Pericardium fibroblast (primary cell): ENCODE data around the gene ATP13A2. TPM values are rescaled to one million over a fixed set of nuclear protein-coding genes. Genes with fewer than 3 reads are reported as not detected.

Experiments
- total RNA-seq: library from RNA; depleted of rRNA; stranded (reverse); fragments of >200 nt; gene quantifications from 2 replicates; pipeline ENCODE4 v1.2.3, GENCODE V29; 2015

Gene ATP13A2
- 26.8 and 40.1 TPM in 2 replicates for total RNA-seq

DNA sequence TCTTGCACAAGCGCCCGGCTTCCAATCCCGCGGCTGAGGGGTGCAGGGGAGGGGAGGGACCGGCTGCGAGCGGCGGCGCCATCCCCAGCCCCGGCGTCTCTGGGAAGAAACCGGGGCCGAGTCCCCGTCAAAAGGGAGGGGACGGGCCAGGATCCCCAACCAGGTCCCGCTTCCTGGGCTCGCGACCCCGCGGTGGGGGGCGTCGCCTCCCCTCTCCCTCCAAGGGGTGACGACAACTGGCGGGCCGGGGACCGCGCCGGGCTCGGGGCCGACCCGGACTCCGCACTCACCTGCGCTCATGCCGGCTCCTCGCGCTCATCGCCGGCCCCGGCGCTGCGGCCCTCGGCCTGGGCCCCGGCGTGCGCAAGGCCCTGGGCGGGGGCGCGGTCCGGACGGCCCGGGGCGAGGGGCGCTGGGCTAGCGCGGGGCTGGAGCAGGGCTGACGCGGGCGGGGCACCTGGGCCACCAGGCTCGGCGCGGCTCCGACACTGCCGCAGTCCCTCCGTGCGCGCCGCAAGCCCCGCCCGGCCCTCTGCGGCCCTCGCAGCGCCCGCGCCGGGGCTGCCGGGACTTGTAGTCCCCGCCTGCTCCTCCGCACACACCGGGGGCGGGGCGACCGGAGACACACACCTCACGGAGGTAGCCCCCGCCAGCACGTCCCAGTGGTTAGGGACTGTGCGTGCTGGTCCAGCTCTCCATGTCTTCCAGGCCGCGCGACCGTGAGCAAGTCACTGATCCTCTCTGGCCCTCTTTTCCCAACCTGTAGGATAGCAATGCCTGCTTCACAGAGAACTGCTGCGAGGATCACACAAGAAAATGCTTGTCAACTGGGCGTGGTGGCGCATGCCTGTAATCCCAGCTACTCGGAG, at the start of gene ATP13A2:
TSS of gene ATP13A2 (minus strand) at position 490 of the 869 bp plus-strand sequence. CDS start at position 300, 190 bp downstream.

DNA sequence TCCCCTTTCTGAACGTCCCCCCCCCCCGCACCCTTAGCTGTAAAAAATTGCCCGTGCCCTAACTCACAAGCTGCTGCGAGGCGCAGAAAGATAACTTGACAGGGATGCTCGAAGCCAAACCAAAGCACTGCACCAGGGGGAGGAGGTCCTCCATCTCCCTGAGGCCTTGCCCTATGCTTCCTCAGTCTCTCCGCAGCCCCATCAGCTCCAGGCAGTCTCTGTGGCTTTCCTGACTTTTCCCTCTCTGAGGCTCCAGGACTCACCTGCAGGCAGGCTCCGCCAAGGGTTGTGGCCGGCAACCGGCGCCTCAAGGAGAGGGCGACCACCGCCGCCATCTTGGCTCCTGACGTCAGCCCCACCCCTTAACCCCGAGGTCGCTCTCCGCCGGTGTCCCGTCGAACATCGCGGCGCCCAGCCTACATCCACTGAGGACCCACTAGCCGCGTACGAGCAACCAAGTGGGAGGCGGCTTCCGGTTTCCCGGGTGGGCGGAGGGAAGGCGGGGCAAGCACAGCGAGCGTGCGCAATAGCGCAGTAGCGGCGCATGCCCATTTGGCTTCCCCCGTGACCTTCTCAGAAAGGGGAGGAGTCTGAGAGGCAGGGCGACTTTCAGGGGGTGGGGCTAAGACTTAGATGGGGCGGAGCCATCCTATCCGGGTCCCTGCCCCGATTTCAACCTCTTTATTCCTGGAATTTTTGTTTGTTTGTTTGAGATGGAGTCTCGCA, 42.1 kb upstream of the ATP13A2 start, which contains the start of gene SDHB:
TSS of gene SDHB (minus strand) at position 348 of the 726 bp plus-strand sequence. CDS start at position 335, 13 bp downstream.

GRCh38 chr1:16980473-16981268, 31.1 kb downstream of the ATP13A2 start, which contains the start of gene MFAP2:
MFAP2 (minus strand) TSS chr1:16980620; CDS start chr1:16978273, 2,347 bp downstream.

Other genes starting within 250 kb of the ATP13A2 start
- under 0.01 TPM in 2 replicates for gene RNU1-2, start 115.9 kb downstream of the ATP13A2 start, total RNA-seq
- 14.2 and 15.8 TPM in 2 replicates for gene CROCC, start 90.0 kb downstream of the ATP13A2 start, total RNA-seq
- gene MFAP2, start 31.3 kb downstream of the ATP13A2 start, total RNA-seq, result 118 and 137 TPM in 2 replicates
- gene SDHB, start 42.1 kb upstream of the ATP13A2 start, total RNA-seq, result 67.0 and 88.7 TPM in 2 replicates
- 0.12 TPM in 1 of 2 replicates, not detected in the other for gene PADI2, start 107.5 kb upstream of the ATP13A2 start, total RNA-seq
- 0.82 TPM in 1 of 2 replicates, not detected in the other for gene PADI1, start 193.2 kb upstream of the ATP13A2 start, total RNA-seq
- gene PADI3, start 237.2 kb upstream of the ATP13A2 start, total RNA-seq, result not detected in 2 replicates